ENCODE data around the gene HGS. TPM values are rescaled to one million over a fixed set of nuclear protein-coding genes. Genes with fewer than 3 reads are reported as not detected.
"Not testable (repeated sequence)": the region's sequence is repeated elsewhere in the genome, so short reads cannot be mapped to it uniquely, and the experiment has no call there.

HGS gene
- total RNA-seq, 1 experiment from 2014 or later, result 187 TPM

GRCh38 chr17:81737947-81738800, 54.4 kb downstream of the HGS start:
- DNase-seq (ENCODE audit: low spot score), result no peak
- H3K27me3 ChIP-seq (replicated peaks; ENCODE audit: insufficient read depth, low read depth, low read length, poor library complexity), result no peaks in the 10 kb centered on the region
- no peak overlapping the region for H3K4me3 ChIP-seq (ENCODE audit: low read depth, low read length, poor library complexity, severe bottlenecking)
- no peaks in the 10 kb centered on the region for H3K9me3 ChIP-seq (ENCODE audit: low read depth, low read length, poor library complexity, severe bottlenecking)
- no TSS peak for BruUV-seq (replicated peaks)
- POLR2A ChIA-PET (ENCODE audit: low non-redundant PET), result interaction anchor here (0.5 kb wide), 1 partner anchor 90 kb away, joined by 12 read pairs; no protein-coding TSS in a partner anchor
- no peak for TF ChIP-seq EZH2 (IDR thresholded peaks at IDR 0.05; ENCODE audit: borderline replicate concordance, low read depth, low read length, poor library complexity, severe bottlenecking)
- no peak for TF ChIP-seq CTCF (conservative IDR thresholded peaks at IDR 0.05; ENCODE audit: low read depth, low read length)
- CTCF ChIA-PET, result no interaction called here
- H3K36me3 ChIP-seq (ENCODE audit: insufficient read depth, low read length, poor library complexity, severe bottlenecking), result no peaks in the 10 kb centered on the region
- H3K4me1 ChIP-seq (ENCODE audit: insufficient read depth, low read length, poor library complexity, severe bottlenecking), result peaks cover 6% of the 10 kb centered on the region
- no peak overlapping the region for H3K27ac ChIP-seq (ENCODE audit: low read depth, low read length, poor library complexity, severe bottlenecking)
- intact Hi-C loops (cut with micrococcal nuclease; ENCODE audit: unreplicated experiment), result no loop called here

GRCh38 chr17:81738801-81739393, 55.1 kb downstream of the HGS start:
- Histone ChIP-seq H3K27me3 (replicated peaks; ENCODE audit: insufficient read depth, low read depth, low read length, poor library complexity) (no peaks in the 10 kb centered on the region), H3K4me1 (ENCODE audit: insufficient read depth, low read length, poor library complexity, severe bottlenecking) (peaks cover 6% of the 10 kb centered on the region), H3K4me3 (ENCODE audit: low read depth, low read length, poor library complexity, severe bottlenecking) (no peak overlapping the region), H3K9me3 (ENCODE audit: low read depth, low read length, poor library complexity, severe bottlenecking) (no peaks in the 10 kb centered on the region), H3K27ac (ENCODE audit: low read depth, low read length, poor library complexity, severe bottlenecking) (no peak overlapping the region), H3K36me3 (ENCODE audit: insufficient read depth, low read length, poor library complexity, severe bottlenecking) (no peaks in the 10 kb centered on the region)
- no TSS peak for BruUV-seq (replicated peaks)
- ChIA-PET POLR2A (ENCODE audit: low non-redundant PET) (interaction anchor here (0.5 kb wide), 1 partner anchor 89 kb away, joined by 12 read pairs; no protein-coding TSS in a partner anchor), CTCF (no interaction called here)
- TF ChIP-seq EZH2 (IDR thresholded peaks at IDR 0.05; ENCODE audit: borderline replicate concordance, low read depth, low read length, poor library complexity, severe bottlenecking) (no peak), CTCF (conservative IDR thresholded peaks at IDR 0.05; ENCODE audit: low read depth, low read length) (no peak)
- DNase-seq (ENCODE audit: low spot score), result no peak
- intact Hi-C loops (cut with micrococcal nuclease; ENCODE audit: unreplicated experiment), result no loop called here

GRCh38 chr17:81739593-81739992, 55.8 kb downstream of the HGS start:
- H3K27ac ChIP-seq (ENCODE audit: low read depth, low read length, poor library complexity, severe bottlenecking); H3K36me3 ChIP-seq (ENCODE audit: insufficient read depth, low read length, poor library complexity, severe bottlenecking); H3K4me1 ChIP-seq (ENCODE audit: insufficient read depth, low read length, poor library complexity, severe bottlenecking); H3K9me3 ChIP-seq (ENCODE audit: low read depth, low read length, poor library complexity, severe bottlenecking); H3K4me3 ChIP-seq (ENCODE audit: low read depth, low read length, poor library complexity, severe bottlenecking); H3K27me3 ChIP-seq (replicated peaks; ENCODE audit: insufficient read depth, low read depth, low read length, poor library complexity); BruUV-seq (replicated peaks); intact Hi-C loops (cut with micrococcal nuclease; ENCODE audit: unreplicated experiment); CTCF ChIA-PET; DNase-seq (ENCODE audit: low spot score): not testable (repeated sequence)
- POLR2A ChIA-PET (ENCODE audit: low non-redundant PET), result interaction anchor here (0.6 kb wide), 1 partner anchor 20 kb away, joined by 9 read pairs; no protein-coding TSS in a partner anchor

Measured in A673 (cell line).